ENCODE measurements around the gene CCDC6.

Gene CCDC6

DNA sequence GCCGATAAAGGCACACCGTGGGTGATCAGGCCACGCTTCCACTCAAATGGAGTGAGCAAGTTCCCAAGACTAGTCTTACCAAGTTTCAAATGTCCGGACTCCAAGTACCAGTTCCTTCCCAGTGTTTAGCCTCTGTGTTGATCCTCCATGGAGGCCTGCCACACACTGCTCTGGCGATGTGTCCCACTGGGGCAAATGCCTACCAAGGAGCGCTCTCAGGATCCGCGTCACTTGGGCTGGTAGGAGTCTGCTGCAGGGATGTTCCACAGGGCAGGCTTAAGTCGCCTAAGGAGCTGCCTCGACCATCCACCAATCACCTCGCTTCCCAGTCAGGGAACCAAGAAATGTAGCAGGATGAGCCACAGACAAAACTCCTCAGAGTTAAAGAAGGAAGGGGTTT, 135.7 kb downstream of the CCDC6 start:
- peak overlapping the region in 1 of 3 experiments; percentile 60 for H3K27ac Mint-ChIP-seq
- peaks cover 3% of the 10 kb centered on the region for H3K36me3 Mint-ChIP-seq (ENCODE audit: low read depth)
- no peaks in the 10 kb centered on the region for H3K4me1 Mint-ChIP-seq
- H3K4me3 Mint-ChIP-seq, result no peak overlapping the region
- TF ChIP-seq, protein P1, sequence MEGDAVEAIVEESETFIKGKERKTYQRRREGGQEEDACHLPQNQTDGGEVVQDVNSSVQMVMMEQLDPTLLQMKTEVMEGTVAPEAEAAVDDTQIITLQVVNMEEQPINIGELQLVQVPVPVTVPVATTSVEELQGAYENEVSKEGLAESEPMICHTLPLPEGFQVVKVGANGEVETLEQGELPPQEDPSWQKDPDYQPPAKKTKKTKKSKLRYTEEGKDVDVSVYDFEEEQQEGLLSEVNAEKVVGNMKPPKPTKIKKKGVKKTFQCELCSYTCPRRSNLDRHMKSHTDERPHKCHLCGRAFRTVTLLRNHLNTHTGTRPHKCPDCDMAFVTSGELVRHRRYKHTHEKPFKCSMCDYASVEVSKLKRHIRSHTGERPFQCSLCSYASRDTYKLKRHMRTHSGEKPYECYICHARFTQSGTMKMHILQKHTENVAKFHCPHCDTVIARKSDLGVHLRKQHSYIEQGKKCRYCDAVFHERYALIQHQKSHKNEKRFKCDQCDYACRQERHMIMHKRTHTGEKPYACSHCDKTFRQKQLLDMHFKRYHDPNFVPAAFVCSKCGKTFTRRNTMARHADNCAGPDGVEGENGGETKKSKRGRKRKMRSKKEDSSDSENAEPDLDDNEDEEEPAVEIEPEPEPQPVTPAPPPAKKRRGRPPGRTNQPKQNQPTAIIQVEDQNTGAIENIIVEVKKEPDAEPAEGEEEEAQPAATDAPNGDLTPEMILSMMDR (IDR thresholded peaks at IDR 0.05; ENCODE audit: unreplicated experiment in 3 of 3), result no peak
- peaks cover 28% of the 10 kb centered on the region for H3K9me3 Mint-ChIP-seq
- H3K27me3 Mint-ChIP-seq (ENCODE audit: low read depth), result no peaks in the 10 kb centered on the region

DNA sequence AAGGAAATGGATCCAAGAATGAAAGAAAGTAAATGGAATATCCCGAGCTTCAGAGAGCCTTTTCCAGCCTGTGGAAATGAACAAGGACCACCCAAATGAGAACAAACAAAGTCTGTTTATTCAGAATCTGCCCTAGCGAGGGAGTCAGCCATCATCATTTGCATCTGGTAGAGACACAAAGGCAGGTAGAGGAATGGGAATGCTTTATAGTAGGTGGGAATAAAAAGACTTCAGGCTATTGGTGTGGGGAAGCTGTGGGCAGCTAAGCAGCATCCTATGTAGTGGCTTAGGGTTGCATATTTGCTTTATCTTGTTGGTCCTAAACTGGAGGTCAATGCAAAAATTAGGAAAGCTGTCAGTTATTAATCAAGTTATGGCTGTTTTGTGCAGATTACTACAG, 143.9 kb downstream of the CCDC6 start:
- Mint-ChIP-seq H3K27ac (no peak overlapping the region), H3K9me3 (peaks cover 5% of the 10 kb centered on the region)
- TF ChIP-seq, protein P1 (IDR thresholded peaks at IDR 0.05; ENCODE audit: unreplicated experiment in 3 of 3), result no peak

DNA sequence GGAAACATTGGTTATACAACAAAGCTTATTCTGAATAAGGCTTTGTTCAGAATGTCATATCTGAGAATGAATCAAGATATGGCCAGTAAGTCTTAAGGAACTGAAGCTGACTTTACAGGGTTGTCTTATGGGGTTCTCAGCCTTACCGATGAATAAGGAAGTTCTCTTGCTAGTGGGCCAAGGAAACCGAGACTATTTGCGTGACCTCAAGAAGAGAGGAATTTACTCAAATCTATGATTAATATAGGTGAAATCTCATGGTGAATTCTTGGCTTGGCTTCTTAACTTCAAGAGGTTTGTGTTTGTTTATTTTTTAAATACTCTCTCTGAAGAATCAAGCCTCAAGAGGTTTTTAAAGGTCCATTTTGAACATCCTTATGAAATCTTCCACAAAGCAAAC, 148.4 kb downstream of the CCDC6 start:
- TF ChIP-seq, protein P1 (IDR thresholded peaks at IDR 0.05; ENCODE audit: unreplicated experiment in 3 of 3), result no peak
- peaks cover 10% of the 10 kb centered on the region for H3K4me1 Mint-ChIP-seq
- H3K9me3 Mint-ChIP-seq, result peaks cover 5% of the 10 kb centered on the region
- no peak overlapping the region for H3K4me3 Mint-ChIP-seq
- no peaks in the 10 kb centered on the region for H3K27me3 Mint-ChIP-seq (ENCODE audit: low read depth)
- H3K27ac Mint-ChIP-seq, result no peak overlapping the region
- H3K36me3 Mint-ChIP-seq (ENCODE audit: low read depth), result no peaks in the 10 kb centered on the region

More for the DNA sequence above, 143.9 kb downstream of the CCDC6 start:
- H3K27me3 Mint-ChIP-seq (ENCODE audit: low read depth), result no peaks in the 10 kb centered on the region
- no peaks in the 10 kb centered on the region for H3K36me3 Mint-ChIP-seq (ENCODE audit: low read depth)
- H3K4me3 Mint-ChIP-seq, result no peak overlapping the region
- H3K4me1 Mint-ChIP-seq, result no peaks in the 10 kb centered on the region

DNA sequence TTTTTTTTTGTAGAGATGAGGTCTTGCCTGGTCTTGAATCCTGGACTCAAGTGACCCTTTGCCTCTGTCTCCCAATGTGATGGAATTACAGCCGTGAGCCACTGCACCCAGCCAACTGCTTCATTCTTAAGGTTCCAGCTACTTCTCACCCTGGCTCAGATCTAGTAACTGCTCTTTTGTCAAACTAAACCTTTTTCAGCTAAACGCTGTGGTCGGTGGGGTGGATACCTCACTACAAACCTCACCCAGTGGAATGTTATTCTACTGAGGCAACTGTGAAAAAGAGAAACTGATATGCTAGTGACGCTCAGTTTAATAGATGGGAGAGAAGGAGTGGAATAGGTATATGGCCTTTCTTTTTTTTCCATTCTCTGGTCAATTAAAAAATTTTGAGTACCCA, 151.4 kb downstream of the CCDC6 start:
- Mint-ChIP-seq H3K27me3 (ENCODE audit: low read depth) (peaks cover 4% of the 10 kb centered on the region), H3K9me3 (no peaks in the 10 kb centered on the region), H3K4me1 (peaks cover 18% of the 10 kb centered on the region), H3K36me3 (ENCODE audit: low read depth) (no peaks in the 10 kb centered on the region), H3K4me3 (no peak overlapping the region), H3K27ac (no peak overlapping the region)
- TF ChIP-seq, protein P1 (IDR thresholded peaks at IDR 0.05; ENCODE audit: unreplicated experiment in 3 of 3), result no peak

DNA sequence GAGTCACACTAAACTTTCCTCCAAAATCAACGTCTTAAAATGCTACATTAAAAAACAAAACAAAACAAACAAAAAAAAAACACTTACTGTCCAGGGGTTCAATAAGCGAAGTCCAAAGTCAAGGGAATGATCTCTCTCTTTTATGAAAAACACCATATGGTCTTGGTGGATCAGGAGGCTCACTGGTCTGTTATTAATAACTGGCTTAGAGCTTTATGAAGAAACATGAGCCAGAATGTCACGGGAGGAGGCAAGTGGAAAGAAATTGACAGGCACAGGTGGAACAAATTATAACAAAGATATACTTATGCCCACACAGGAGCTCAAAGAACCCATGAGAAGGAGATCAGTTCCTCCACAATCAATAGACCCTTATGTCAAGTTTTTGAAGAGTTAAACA, 153.1 kb downstream of the CCDC6 start, which contains the start of gene MRLN:
Gene MRLN (minus strand): TSS at position 189 of the 400 bp plus-strand sequence.
- Mint-ChIP-seq H3K27me3 (ENCODE audit: low read depth) (peaks cover 4% of the 10 kb centered on the region), H3K36me3 (ENCODE audit: low read depth) (no peaks in the 10 kb centered on the region), H3K4me3 (peak within 1 kb of the TSS; percentile 32 to 88 (median 79)), H3K27ac (peak within 1 kb of the TSS; percentile 60 to 66 (median 65)), H3K4me1 (peaks cover 25% of the 10 kb centered on the region), H3K9me3 (no peaks in the 10 kb centered on the region)
- TF ChIP-seq, protein P1 (IDR thresholded peaks at IDR 0.05; ENCODE audit: unreplicated experiment in 3 of 3), result no peak

DNA sequence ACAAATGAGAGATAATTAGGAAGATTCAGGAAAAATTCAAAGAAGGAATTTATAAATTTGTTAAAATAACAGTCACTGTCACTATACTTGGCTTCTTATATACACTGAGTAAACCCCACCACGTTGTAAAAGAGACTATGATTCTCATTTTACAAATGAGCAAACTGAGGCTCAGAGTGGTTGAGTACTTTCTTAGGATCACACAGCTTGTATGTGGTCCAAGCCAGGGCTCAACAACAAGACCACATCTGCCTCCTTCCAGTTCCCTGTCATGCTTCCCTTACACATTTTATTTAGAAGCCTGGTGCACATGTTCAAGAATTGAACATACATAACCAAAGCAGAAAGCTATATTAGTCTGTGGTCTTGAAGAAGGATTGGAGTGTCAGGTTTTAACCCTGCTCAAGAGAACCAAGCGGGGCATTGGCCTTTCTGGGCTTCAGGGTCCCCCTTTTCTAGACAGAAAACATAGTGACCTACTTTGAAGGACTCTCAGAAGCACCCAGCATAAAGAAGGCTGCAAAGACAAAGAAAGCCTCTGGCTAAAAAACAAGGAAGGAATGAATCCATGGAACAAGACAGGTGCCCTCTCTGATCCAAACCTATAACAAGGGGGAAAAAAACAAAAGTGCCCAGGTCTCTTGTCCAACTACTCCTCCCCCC, 153.9 kb downstream of the CCDC6 start:
- peaks cover 27% of the 10 kb centered on the region for H3K4me1 Mint-ChIP-seq
- no peaks in the 10 kb centered on the region for H3K9me3 Mint-ChIP-seq
- peaks cover 4% of the 10 kb centered on the region for H3K27me3 Mint-ChIP-seq (ENCODE audit: low read depth)
- peak overlapping the region; percentile 37 to 88 (median 79) for H3K4me3 Mint-ChIP-seq
- TF ChIP-seq, protein P1 (IDR thresholded peaks at IDR 0.05; ENCODE audit: unreplicated experiment in 3 of 3), result no peak
- H3K36me3 Mint-ChIP-seq (ENCODE audit: low read depth), result no peaks in the 10 kb centered on the region
- H3K27ac Mint-ChIP-seq, result peak overlapping the region; percentile 52 to 66 (median 65)

All from nephron (organoid).